Fibroblast of lung (primary cell): ENCODE data around the gene MADCAM1.

Experiments used
- EZH2 ChIP-seq: IDR thresholded peaks from 2 replicates; pipeline ENCODE4 v1.5.1; 2012; ENCODE audit warnings: low read length, control low read depth, mild to moderate bottlenecking; ENCODE audit errors: missing control alignments
- TF ChIP-seq, protein P1 (sequence below), 2 donors: IDR thresholded peaks in 1 of 2; conservative IDR thresholded peaks in 1 of 2; 1 replicate in 1 of 2; 2 replicates in 1 of 2; pipeline ENCODE4 v1.5.1; 2011 to 2012; ENCODE audit warnings: low read length in 2 of 2, control low read depth in 1 of 2, inconsistent platforms in 1 of 2, low read depth in 1 of 2, mild to moderate bottlenecking in 1 of 2

DNA sequence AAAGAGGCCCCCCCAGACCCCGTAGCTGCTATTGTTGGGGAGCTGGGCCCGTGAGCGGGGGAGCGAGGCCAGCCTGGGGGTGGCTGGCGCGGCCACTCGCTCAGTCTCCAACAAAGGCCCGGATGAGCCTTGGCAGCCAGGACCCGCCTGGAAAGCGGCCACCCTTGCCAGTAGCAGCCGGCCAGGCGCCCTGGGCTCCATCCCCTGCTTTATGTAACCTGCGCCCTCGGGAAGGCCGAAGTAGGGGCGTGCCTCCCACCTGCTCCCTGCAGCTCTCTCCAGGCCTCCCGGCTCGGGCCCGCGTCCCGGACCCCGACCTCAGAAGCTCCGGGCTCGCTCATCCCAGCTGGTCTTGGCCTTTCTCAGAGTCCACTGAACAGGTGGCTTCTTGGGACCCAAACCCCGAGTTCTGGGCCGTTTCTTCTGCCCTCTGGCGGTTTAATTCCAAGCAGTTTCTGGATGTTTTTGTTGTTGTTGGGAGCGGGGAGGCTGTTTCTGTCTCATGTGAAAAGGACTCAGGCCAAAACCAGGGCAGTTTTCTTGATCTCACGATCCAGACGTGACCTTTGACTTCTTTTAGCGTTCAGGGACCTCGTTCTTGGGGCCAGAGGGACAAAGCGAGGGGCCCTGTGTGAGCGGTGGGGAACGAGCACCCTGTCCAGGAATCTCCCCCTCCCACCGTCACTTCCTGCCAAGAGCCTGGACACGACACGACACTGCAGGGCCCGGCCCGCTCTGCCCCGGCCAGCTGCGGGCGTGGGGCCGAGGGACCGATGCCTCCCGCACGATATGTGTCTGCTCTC, 36.5 kb downstream of the MADCAM1 start:
- TF ChIP-seq, protein P1, sequence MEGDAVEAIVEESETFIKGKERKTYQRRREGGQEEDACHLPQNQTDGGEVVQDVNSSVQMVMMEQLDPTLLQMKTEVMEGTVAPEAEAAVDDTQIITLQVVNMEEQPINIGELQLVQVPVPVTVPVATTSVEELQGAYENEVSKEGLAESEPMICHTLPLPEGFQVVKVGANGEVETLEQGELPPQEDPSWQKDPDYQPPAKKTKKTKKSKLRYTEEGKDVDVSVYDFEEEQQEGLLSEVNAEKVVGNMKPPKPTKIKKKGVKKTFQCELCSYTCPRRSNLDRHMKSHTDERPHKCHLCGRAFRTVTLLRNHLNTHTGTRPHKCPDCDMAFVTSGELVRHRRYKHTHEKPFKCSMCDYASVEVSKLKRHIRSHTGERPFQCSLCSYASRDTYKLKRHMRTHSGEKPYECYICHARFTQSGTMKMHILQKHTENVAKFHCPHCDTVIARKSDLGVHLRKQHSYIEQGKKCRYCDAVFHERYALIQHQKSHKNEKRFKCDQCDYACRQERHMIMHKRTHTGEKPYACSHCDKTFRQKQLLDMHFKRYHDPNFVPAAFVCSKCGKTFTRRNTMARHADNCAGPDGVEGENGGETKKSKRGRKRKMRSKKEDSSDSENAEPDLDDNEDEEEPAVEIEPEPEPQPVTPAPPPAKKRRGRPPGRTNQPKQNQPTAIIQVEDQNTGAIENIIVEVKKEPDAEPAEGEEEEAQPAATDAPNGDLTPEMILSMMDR (conservative IDR thresholded peaks at IDR 0.05 in 1 of 2, IDR thresholded peaks at IDR 0.05 in 1 of 2; ENCODE audit: low read depth in 1 of 2, low read length in 2 of 2) = peak; percentile 49 to 62
- TF ChIP-seq EZH2 = no peak
